Keratinocyte (primary cell): ENCODE results near the gene TIPRL. TPM values are rescaled to one million over a fixed set of nuclear protein-coding genes. Genes with fewer than 3 reads are reported as not detected.

Experiments
- DNase-seq: peaks from one replicate; pipeline ENCODE4 v3.0.0-alpha.2; 2011; ENCODE audit warnings: low read depth, missing footprints, low spot score
- FAIRE-seq: peaks from 2 replicates; lab custom pipeline; 2011; peaks lifted over from hg19 to GRCh38; lab: Jason Lieb, UNC
- H2AFZ ChIP-seq: 2 replicates; pipeline ENCODE4 v1.6.0; 2012; ENCODE audit warnings: low read length, control low read depth, inconsistent platforms; ENCODE audit not compliant: control insufficient read depth
- H3K27ac ChIP-seq: 2 replicates; pipeline ENCODE4 v1.5.1; 2011; ENCODE audit warnings: low read length; ENCODE audit not compliant: control insufficient read depth, insufficient read depth
- H3K27me3 ChIP-seq: 3 replicates; pipeline ENCODE4 v1.6.0; 2011; ENCODE audit warnings: low read length; ENCODE audit not compliant: control insufficient read depth, insufficient read depth; ENCODE audit errors: extremely low read depth
- H3K36me3 ChIP-seq, 2 experiments: 2 replicates in 1 of 2; 3 replicates in 1 of 2; pipeline ENCODE4 v1.5.1; 2011; ENCODE audit warnings: low read length in 2 of 2, mild to moderate bottlenecking in 1 of 2; ENCODE audit not compliant: control insufficient read depth in 2 of 2, insufficient read depth in 2 of 2; ENCODE audit errors: extremely low read depth in 1 of 2
- H3K4me1 ChIP-seq: 3 replicates; pipeline ENCODE4 v1.5.1; 2011; ENCODE audit warnings: low read length; ENCODE audit not compliant: control insufficient read depth, insufficient read depth; ENCODE audit errors: extremely low read depth
- H3K4me2 ChIP-seq: 3 replicates; pipeline ENCODE4 v1.6.0; 2011; ENCODE audit warnings: low read depth, low read length; ENCODE audit not compliant: control insufficient read depth, insufficient read depth; ENCODE audit errors: extremely low read depth
- H3K4me3 ChIP-seq, 3 experiments: fragments of 200-600 bp in 1 of 3; sonication (generic) in 1 of 3; 2 replicates in 2 of 3; 3 replicates in 1 of 3; pipeline ENCODE4 v1.5.1; 2011 to 2016; ENCODE audit warnings: low read length in 3 of 3, mild to moderate bottlenecking in 3 of 3, control low read depth in 2 of 3, inconsistent platforms in 1 of 3, low read depth in 1 of 3, mixed read lengths in 1 of 3, mixed run types in 1 of 3, moderate library complexity in 1 of 3; ENCODE audit not compliant: control insufficient read depth in 2 of 3, insufficient read depth in 2 of 3; ENCODE audit errors: extremely low read depth in 1 of 3
- H3K79me2 ChIP-seq: 2 replicates; pipeline ENCODE4 v1.6.0; 2012; ENCODE audit warnings: low read length; ENCODE audit not compliant: control insufficient read depth, insufficient read depth
- H3K9ac ChIP-seq: 3 replicates; pipeline ENCODE4 v1.6.0; 2011; ENCODE audit warnings: low read length; ENCODE audit not compliant: control insufficient read depth, insufficient read depth; ENCODE audit errors: extremely low read depth
- H3K9me1 ChIP-seq: 3 replicates; pipeline ENCODE4 v1.6.0; 2011; ENCODE audit warnings: low read length; ENCODE audit not compliant: control insufficient read depth, insufficient read depth; ENCODE audit errors: extremely low read depth
- H3K9me3 ChIP-seq: 2 replicates; pipeline ENCODE4 v1.5.1; 2012; ENCODE audit warnings: low read depth, low read length; ENCODE audit not compliant: control insufficient read depth
- H4K20me1 ChIP-seq: 3 replicates; pipeline ENCODE4 v1.6.0; 2011; ENCODE audit warnings: low read length; ENCODE audit not compliant: control insufficient read depth, insufficient read depth; ENCODE audit errors: extremely low read depth
- EZH2 ChIP-seq: IDR thresholded peaks from one replicate; pipeline ENCODE4 v1.6.1; 2012; ENCODE audit warnings: inconsistent platforms, mild to moderate bottlenecking, low read length, moderate library complexity
- dilution Hi-C: fragments of 300-500 bp; cut with MboI; formaldehyde crosslinking; loops from one replicate; pipeline ENCODE4 v1.7.0; 2020; ENCODE audit warnings: low sequenced_read_pairs; ENCODE audit not compliant: extremely low pct_ligation_motif_present
- polyA minus RNA-seq, 3 experiments: library from RNA; depleted of rRNA, polyadenylated mRNA; stranded (reverse); fragments of >200 nt; gene quantifications; 1 replicate in 1 of 3; 2 replicates in 1 of 3; 3 replicates in 1 of 3; pipeline ENCODE4 v1.2.3, GENCODE V29; 2011
- polyA plus RNA-seq, 5 experiments: library from polyadenylated mRNA; depleted of rRNA in 3 of 5; stranded (reverse) in 3 of 5; stranded (forward) in 1 of 5; unstranded in 1 of 5; fragments of >200 nt; gene quantifications; 1 replicate in 1 of 5; 2 replicates in 3 of 5; 3 replicates in 1 of 5; pipeline versions ENCODE4 v1.2.1 to v1.2.3, GENCODE V29; 2011 to 2012; ENCODE audit warnings: missing spikeins in 2 of 5, low read depth in 1 of 5, low replicate concordance in 1 of 5
- TF ChIP-seq, protein P1 (sequence below), 3 experiments: IDR thresholded peaks in 1 of 3; conservative IDR thresholded peaks in 1 of 3; optimal IDR thresholded peaks in 1 of 3; 2 replicates in 2 of 3; 3 replicates in 1 of 3; pipeline versions ENCODE3 to v1.5.1; 2011; ENCODE audit warnings: low read length in 3 of 3, mild to moderate bottlenecking in 3 of 3, moderate library complexity in 2 of 3, control low read depth in 1 of 3, inconsistent platforms in 1 of 3; ENCODE audit not compliant: insufficient read depth in 2 of 3; ENCODE audit errors: extremely low read depth in 1 of 3

TIPRL gene
- 27.2 to 62.5 TPM (median 31.3 TPM) in 3 replicates for polyA plus RNA-seq
- 40.3 TPM for polyA plus RNA-seq (2011; ENCODE audit: low read depth)
- polyA plus RNA-seq (2011; cell fraction: cytosol; rRNA removed): 28.0 and 42.7 TPM in 2 replicates
- 11.5 and 25.3 TPM in 2 replicates for polyA plus RNA-seq (2011; cell fraction: nucleus; rRNA removed)
- polyA plus RNA-seq (2012; ENCODE audit: low replicate concordance): 25.1 and 30.3 TPM in 2 replicates
- polyA minus RNA-seq: 3.2 to 30.3 TPM (median 10.9 TPM) in 3 replicates
- polyA minus RNA-seq (2011; cell fraction: cytosol; rRNA and poly(A)+ RNA removed): 22.6 TPM
- polyA minus RNA-seq (2011; cell fraction: nucleus; rRNA and poly(A)+ RNA removed): 4.5 and 8.5 TPM in 2 replicates

DNA sequence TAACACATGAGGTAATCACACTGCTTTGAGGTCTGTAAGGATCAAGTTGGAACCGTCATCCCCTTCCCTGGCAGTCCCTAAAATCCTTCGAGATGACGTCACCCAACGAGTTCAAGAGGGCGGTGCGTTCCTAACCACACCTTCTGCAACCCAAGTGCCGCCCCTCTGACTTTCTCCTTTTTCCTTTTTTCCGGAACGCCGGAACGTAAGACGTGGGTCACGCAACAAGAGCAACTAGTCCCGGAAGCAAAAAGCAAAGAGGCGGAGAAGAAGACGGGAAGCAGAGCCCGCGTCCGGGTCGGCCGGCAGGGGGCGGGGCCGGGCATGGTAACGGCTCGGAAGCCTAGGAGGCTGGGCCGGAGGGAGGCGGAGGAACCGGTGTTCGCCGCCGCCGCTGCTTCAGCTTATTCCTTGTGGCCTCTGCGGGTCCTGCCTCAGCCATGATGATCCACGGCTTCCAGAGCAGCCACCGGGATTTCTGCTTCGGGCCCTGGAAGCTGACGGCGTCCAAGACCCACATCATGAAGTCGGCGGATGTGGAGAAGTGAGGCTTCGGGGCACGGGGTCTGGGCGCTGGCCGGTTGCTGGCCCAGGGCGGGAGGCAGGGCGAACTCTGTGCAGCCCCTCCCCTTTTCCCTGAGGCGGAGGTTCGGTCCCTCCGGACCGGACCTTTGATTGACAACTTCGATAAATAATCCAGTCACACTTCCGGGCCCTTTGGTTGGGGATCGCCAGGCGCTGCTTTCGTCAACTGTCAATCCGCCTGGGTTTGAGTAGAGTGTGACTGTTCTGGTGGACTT is at the start of gene TIPRL:
Gene TIPRL, plus strand, starts transcription at position 325 of the 800 bp plus-strand sequence. Its CDS starts 116 bp downstream, at position 441.
- Histone ChIP-seq H2AFZ (peak within 1 kb of the TSS; percentile 93), H4K20me1 (no peaks in the 10 kb centered on the region), H3K27me3 (no peaks in the 10 kb centered on the region), H3K9me3 (no peaks in the 10 kb centered on the region), H3K4me1 (peaks cover 9% of the 10 kb centered on the region), H3K4me3 (peak within 1 kb of the TSS; percentile 61 to 98 (median 96)), H3K9ac (peak within 1 kb of the TSS; percentile 93), H3K79me2 (peaks cover 41% of the 10 kb centered on the region), H3K27ac (peak within 1 kb of the TSS; percentile 91), H3K36me3 (peaks cover 0 to 2% of the 10 kb centered on the region in 2 experiments), H3K4me2 (peak within 1 kb of the TSS; percentile 79), H3K9me1 (no peaks in the 10 kb centered on the region)
- dilution Hi-C loops: no loop called here
- no peak for TF ChIP-seq EZH2
- TF ChIP-seq, protein P1, sequence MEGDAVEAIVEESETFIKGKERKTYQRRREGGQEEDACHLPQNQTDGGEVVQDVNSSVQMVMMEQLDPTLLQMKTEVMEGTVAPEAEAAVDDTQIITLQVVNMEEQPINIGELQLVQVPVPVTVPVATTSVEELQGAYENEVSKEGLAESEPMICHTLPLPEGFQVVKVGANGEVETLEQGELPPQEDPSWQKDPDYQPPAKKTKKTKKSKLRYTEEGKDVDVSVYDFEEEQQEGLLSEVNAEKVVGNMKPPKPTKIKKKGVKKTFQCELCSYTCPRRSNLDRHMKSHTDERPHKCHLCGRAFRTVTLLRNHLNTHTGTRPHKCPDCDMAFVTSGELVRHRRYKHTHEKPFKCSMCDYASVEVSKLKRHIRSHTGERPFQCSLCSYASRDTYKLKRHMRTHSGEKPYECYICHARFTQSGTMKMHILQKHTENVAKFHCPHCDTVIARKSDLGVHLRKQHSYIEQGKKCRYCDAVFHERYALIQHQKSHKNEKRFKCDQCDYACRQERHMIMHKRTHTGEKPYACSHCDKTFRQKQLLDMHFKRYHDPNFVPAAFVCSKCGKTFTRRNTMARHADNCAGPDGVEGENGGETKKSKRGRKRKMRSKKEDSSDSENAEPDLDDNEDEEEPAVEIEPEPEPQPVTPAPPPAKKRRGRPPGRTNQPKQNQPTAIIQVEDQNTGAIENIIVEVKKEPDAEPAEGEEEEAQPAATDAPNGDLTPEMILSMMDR (optimal IDR thresholded peaks at IDR 0.05 in 1 of 3, IDR thresholded peaks at IDR 0.05 in 1 of 3, conservative IDR thresholded peaks at IDR 0.05 in 1 of 3; ENCODE audit: extremely low read depth in 1 of 3, insufficient read depth in 2 of 3, low read length in 3 of 3): peak; percentile 33 to 71 (median 50)
- FAIRE-seq (peak; percentile 89), DNase-seq (peak; percentile 96)

DNA sequence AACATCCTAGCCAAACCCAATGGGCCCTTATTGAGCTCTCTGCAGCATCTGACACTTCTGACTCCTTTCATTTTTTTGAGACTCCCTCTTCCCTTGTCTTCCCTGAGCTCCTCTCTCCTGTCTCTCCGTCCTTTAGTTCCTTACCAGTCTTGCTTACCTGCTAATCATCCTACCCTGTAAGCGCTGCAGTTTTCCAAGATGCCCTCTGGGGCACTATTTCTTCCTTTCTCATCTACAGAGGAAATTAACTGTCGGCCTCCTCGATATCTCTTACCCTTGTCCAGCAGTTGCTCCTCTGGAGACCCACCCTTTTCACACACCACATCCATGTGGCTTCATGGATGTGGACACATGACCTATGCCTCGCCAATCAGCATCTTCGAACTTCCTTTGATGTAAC is 48.8 kb upstream of the TIPRL start:
- dilution Hi-C loops: no loop called here
- DNase-seq: no peak

More for the DNA sequence above, 48.8 kb upstream of the TIPRL start:
- H3K9ac ChIP-seq: no peak overlapping the region
- H3K9me3 ChIP-seq: no peaks in the 10 kb centered on the region
- no peak for FAIRE-seq
- H3K27ac ChIP-seq: no peak overlapping the region
- H3K79me2 ChIP-seq: no peaks in the 10 kb centered on the region
- H3K36me3 ChIP-seq: no peaks in the 10 kb centered on the region
- no peaks in the 10 kb centered on the region for H3K9me1 ChIP-seq
- no peak for TF ChIP-seq EZH2
- TF ChIP-seq, protein P1 (optimal IDR thresholded peaks at IDR 0.05 in 1 of 3, IDR thresholded peaks at IDR 0.05 in 1 of 3, conservative IDR thresholded peaks at IDR 0.05 in 1 of 3; ENCODE audit: extremely low read depth in 1 of 3, insufficient read depth in 2 of 3, low read length in 3 of 3): no peak
- no peaks in the 10 kb centered on the region for H3K27me3 ChIP-seq
- H4K20me1 ChIP-seq: no peaks in the 10 kb centered on the region
- no peak overlapping the region for H3K4me3 ChIP-seq
- H2AFZ ChIP-seq: no peak overlapping the region
- no peak overlapping the region for H3K4me2 ChIP-seq
- H3K4me1 ChIP-seq: no peaks in the 10 kb centered on the region
